ENCODE measurements around the gene CHN1. TPM values are rescaled to one million over a fixed set of nuclear protein-coding genes. Genes with fewer than 3 reads are reported as not detected.

The CHN1 gene
- total and polyA plus RNA-seq, 2 experiments from 2014 or later = 64.3 to 70.8 TPM

DNA sequence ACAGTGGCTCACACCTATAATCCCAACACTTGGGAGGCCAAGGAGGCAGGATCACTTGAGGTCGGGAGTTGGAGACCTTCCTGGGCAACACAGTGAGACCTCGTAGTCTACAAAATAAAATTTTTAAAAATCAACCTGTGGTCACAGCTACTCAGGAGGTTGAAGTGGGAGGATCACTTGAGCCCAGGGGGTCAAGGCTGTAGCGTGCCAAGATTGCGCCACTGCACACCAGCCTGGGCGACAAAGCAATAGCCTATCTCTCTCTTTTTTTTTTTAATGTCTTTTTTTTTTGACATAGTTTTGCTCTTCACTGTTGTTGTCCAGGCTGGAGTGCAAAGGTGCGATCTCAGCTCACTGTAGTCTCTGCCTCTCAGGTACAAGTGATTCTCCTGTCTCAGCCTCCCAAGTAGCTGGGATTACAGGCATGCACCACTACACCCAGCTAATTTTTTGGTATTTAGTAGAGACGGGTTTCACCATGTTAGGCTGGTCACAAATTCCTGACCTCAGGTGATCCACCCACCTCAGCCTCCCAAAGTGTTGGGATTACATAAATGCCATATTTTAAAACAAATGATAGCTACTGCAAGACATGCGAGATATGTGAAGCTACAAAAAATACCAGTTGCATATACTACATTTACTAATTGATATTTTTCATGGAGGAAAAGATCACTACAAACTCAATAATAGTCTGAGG lies 55.0 kb downstream of the CHN1 start:
- no peaks in the 10 kb centered on the region for H3K27me3 ChIP-seq
- H3K4me1 ChIP-seq (ENCODE audit: low read depth) = peaks cover 13% of the 10 kb centered on the region
- H3K9me3 ChIP-seq (ENCODE audit: low read depth) = no peaks in the 10 kb centered on the region
- DNase-seq (ENCODE audit: low read depth in 1 of 2, low spot score in 1 of 2) = no peak
- H3K4me3 ChIP-seq = no peak overlapping the region
- no peaks in the 10 kb centered on the region for H3K36me3 ChIP-seq
- H3K27ac ChIP-seq = no peak overlapping the region
- TF ChIP-seq, protein P1, sequence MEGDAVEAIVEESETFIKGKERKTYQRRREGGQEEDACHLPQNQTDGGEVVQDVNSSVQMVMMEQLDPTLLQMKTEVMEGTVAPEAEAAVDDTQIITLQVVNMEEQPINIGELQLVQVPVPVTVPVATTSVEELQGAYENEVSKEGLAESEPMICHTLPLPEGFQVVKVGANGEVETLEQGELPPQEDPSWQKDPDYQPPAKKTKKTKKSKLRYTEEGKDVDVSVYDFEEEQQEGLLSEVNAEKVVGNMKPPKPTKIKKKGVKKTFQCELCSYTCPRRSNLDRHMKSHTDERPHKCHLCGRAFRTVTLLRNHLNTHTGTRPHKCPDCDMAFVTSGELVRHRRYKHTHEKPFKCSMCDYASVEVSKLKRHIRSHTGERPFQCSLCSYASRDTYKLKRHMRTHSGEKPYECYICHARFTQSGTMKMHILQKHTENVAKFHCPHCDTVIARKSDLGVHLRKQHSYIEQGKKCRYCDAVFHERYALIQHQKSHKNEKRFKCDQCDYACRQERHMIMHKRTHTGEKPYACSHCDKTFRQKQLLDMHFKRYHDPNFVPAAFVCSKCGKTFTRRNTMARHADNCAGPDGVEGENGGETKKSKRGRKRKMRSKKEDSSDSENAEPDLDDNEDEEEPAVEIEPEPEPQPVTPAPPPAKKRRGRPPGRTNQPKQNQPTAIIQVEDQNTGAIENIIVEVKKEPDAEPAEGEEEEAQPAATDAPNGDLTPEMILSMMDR (IDR thresholded peaks at IDR 0.05; ENCODE audit: low read depth, low read length) = no peak

- H3K27ac ChIP-seq = no peak overlapping the region
- H3K4me3 ChIP-seq = no peak overlapping the region
- TF ChIP-seq, protein P1 (IDR thresholded peaks at IDR 0.05; ENCODE audit: low read depth, low read length) = no peak
- peaks cover 3% of the 10 kb centered on the region for H3K36me3 ChIP-seq
- no peaks in the 10 kb centered on the region for H3K4me1 ChIP-seq (ENCODE audit: low read depth)
- no peak for DNase-seq (ENCODE audit: low read depth in 1 of 2, low spot score in 1 of 2)
- no peaks in the 10 kb centered on the region for H3K9me3 ChIP-seq (ENCODE audit: low read depth)
- no peaks in the 10 kb centered on the region for H3K27me3 ChIP-seq
Measured at GRCh38 chr2:174945601-174946260, 59.5 kb downstream of the CHN1 start.

- peak in 1 of 2 donors; percentile 29 for DNase-seq (ENCODE audit: low read depth in 1 of 2, low spot score in 1 of 2)
- TF ChIP-seq, protein P1 (IDR thresholded peaks at IDR 0.05; ENCODE audit: low read depth, low read length) = no peak
- peaks cover 3% of the 10 kb centered on the region for H3K36me3 ChIP-seq
- H3K4me3 ChIP-seq = no peak overlapping the region
- H3K9me3 ChIP-seq (ENCODE audit: low read depth) = no peaks in the 10 kb centered on the region
- H3K27me3 ChIP-seq = no peaks in the 10 kb centered on the region
- H3K27ac ChIP-seq = no peak overlapping the region
- H3K4me1 ChIP-seq (ENCODE audit: low read depth) = no peaks in the 10 kb centered on the region
Measured at GRCh38 chr2:174939046-174939445, 66.1 kb downstream of the CHN1 start.

- H3K27ac ChIP-seq = no peak overlapping the region
- DNase-seq (ENCODE audit: low read depth in 1 of 2, low spot score in 1 of 2) = peak in 1 of 2 donors; percentile 59
- H3K36me3 ChIP-seq = no peaks in the 10 kb centered on the region
Measured at GRCh38 chr2:174931724-174932123, 73.5 kb downstream of the CHN1 start.

DNA sequence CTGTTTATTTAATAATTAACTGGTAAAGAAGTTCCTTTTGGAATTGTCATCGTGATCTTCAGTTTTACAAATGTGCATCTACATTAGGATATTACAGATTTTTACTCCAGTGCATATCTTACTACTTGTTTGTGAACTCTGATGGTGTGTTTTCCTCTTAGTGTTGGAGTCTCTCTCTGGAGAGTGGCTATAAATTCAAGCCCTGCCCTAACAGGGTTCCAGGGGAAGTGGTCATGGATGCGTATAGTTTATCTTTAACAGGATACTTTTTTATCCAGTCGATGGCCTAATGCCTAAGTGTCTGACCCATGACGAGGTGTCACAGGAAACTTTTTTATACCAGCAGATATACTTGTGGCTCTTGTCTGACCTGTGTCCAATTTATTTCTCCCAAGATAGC lies 75.4 kb downstream of the CHN1 start:
- H3K4me1 ChIP-seq (ENCODE audit: low read depth) = peaks cover 18% of the 10 kb centered on the region
- TF ChIP-seq, protein P1 (IDR thresholded peaks at IDR 0.05; ENCODE audit: low read depth, low read length) = no peak
- peak overlapping the region; percentile 37 for H3K27ac ChIP-seq
- no peak for DNase-seq (ENCODE audit: low read depth in 1 of 2, low spot score in 1 of 2)
- H3K4me3 ChIP-seq = no peak overlapping the region
- no peaks in the 10 kb centered on the region for H3K27me3 ChIP-seq
- no peaks in the 10 kb centered on the region for H3K9me3 ChIP-seq (ENCODE audit: low read depth)
- H3K36me3 ChIP-seq = no peaks in the 10 kb centered on the region

More at GRCh38 chr2:174931724-174932123, 73.5 kb downstream of the CHN1 start:
- Histone ChIP-seq H3K4me1 (ENCODE audit: low read depth) (peaks cover 18% of the 10 kb centered on the region), H3K4me3 (no peak overlapping the region), H3K27me3 (no peaks in the 10 kb centered on the region), H3K9me3 (ENCODE audit: low read depth) (no peaks in the 10 kb centered on the region)
- TF ChIP-seq, protein P1 (IDR thresholded peaks at IDR 0.05; ENCODE audit: low read depth, low read length) = no peak

Measured in cardiac muscle cell (in vitro differentiated cells and primary cell).